Right lobe of liver (tissue), 4 donors: Measurements from ENCODE around the gene GALNT2.

Source experiments
- CTCF ChIP-seq, 4 donors: fragments of 200-600 bp in 3 of 4; fragments of 450-650 bp in 1 of 4; IDR thresholded peaks; one replicate each; pipeline versions ENCODE4 v1.5.1 to v1.8.0; 2016 to 2022; ENCODE audit warnings: antibody characterized with exemption in 4 of 4, mild to moderate bottlenecking in 2 of 4
- POLR2A ChIP-seq: fragments of 450-650 bp; IDR thresholded peaks from one replicate; pipeline ENCODE4 v1.6.1; 2017; ENCODE audit warnings: antibody characterized with exemption, mild to moderate bottlenecking
- donor health status: DM: no; HTN: no; CAD: no.
- donor health status: DM: no; HTN: no; CAD: no.
- donor health status: DM: no; HTN: yes; CAD: no.

- TF ChIP-seq CTCF (IDR thresholded peaks at IDR 0.05) (no peak), POLR2A (no peak)
Measured at GRCh38 chr1:230280054-230280795, 213.2 kb downstream of the GALNT2 start.
